Measurements from ENCODE around the gene TASL.
"Not testable (repeated sequence)": the region's sequence is repeated elsewhere in the genome, so short reads cannot be mapped to it uniquely, and the experiment has no call there.

Gene TASL

DNA sequence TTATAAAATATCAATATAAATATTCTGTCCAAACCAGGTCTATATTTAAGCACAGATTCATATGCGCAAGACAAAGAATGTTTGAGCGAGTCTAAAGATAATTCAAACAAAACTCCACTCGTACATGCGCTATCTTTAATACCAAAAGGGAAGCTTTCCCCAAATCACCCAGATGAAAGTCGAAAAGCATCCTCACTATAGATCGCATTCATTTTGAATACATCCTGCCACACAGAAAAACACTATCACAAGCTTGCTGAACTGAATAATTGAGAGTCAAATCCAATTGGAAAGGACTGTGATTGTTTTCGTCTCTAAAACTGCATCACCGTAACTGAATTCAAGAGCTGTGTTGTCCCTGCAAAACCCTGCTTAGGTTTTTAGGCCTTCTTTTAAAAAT lies 685 bp downstream of the TASL start:
- no peak for DNase-seq (ENCODE audit: low spot score)

DNA sequence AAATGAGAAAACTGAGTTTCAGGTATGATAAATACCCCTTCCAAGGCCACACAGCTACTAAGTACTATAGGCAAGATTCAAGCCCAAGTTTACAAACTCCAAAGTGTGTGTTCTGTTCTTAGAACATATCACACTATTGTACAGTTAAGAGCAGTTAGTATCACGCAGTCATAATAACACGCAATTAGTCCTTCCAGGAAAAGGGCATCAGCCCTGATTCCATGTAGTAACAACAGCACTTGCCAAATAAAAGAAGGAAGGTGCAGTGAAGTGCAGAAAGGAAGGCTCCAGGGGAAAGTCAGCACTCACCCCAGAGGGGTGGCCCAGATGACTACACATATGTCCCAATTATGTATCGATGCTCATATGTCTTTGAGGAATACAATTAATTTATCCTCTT lies 4.4 kb downstream of the TASL start:
- no peak for DNase-seq (ENCODE audit: low spot score)

DNA sequence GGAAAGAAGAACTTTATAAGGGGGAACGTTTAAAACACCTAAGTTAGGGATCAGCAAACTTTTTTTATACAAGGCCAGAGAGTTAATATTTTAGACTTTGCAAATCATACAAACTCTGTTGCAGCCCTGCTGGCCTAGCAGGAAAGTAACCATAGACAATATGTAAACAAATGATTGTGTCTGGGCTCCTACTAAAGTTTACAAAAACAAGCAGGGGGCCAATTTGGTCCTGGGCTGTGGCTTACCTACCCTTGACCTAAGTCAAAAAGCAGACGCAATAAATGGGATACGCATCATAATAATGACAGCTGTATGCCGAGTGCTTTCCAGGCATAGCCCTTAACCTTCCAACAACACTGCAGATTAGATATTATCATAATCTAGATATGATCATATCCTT lies 4.9 kb downstream of the TASL start:
- no peak for DNase-seq (ENCODE audit: low spot score)

DNA sequence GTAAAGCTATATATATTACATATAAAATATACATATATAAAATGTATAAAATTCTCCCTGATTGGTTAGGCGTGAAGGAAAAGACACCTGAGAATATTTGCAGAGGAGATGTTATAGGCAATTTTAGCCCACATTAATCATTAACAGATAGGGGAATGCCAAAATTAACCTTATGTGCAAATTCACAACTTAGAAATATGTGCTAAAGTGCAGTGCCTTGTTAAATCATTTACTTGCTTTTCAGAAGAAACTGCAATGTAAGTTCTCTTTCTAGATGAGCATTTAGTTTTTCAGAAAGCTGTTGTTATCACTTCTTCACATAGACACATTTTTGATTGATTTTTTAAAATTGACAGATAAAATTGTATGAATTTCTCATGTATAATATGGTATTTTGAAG lies 5.6 kb downstream of the TASL start:
- no peak for DNase-seq (ENCODE audit: low spot score)

DNA sequence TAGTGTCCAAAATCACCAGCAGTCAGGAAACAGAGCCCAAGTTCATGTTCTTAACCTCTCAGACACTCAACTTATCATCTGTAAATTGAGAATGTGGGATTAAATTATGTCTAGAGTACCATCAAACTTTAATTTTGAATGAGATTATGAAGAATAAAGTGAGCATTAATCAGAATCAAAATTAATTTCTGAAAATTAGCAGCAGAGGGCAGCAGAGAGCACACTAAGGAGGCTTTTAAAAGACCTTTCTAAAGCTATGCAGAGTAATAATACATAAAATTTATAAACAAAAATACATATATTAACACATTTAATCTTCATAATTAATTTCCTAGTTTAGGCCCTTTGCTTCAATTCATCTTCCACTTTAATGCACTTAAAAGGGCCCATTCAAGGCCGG lies 7.1 kb downstream of the TASL start:
- DNase-seq (ENCODE audit: low spot score) = no peak

DNA sequence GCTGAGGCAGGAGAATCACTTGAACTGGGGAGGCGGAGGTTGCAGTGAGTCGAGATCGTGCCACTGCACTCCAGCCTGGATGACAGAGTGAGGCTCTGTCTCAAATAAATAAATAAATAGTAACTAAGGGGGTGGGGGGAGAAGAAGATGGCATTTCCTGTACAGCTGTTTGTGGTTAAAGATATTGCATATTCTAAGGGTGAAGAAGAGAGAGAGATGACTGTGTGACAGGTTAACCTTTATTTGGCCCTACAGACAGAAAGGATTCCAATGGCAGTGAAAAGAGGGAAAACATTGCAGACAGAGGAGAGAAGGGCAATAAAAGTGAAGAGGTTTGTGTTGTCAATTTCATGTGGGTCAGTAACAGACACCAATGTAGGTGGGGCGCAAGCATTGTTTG lies 9.4 kb downstream of the TASL start:
- DNase-seq (ENCODE audit: low spot score) = no peak

DNA sequence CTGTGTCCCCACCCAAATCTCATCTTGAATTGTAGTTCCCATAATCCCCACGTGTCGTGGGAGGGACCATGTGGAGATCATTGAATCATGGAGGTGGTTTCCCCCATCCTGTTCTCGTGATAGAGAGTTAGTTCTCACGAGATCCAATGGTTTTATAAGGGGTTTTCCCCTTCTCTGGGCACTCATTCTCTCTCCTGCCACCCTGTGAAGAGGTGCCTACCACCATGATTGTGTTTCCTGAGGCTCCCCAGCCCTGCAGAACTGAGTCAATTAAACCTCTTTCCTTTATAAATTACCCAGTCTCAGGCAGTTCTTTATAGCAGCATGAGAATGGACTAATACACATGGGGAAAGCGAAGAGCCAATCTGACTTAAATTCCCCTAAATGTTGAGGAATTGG lies 14.5 kb downstream of the TASL start:
- not testable (repeated sequence) for DNase-seq (ENCODE audit: low spot score)

DNA sequence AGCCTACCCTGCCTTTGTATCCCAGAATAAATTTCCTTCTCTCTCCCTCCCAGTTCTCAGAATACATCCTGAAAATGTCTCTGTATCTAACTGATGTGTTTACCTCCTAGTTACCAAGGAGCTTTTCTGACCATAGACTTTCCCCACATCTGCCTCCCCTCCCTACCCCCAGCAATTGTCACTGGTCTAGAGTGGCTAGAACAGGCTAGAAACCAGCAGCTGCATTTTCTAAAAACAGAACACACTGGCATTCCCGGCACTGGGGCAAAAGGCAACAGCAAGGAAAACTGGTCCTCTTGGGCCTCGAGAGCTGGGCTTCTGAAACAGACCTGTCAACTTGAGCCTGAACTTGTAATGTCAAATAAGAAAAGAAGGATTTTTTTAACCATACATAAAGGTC lies 16.4 kb downstream of the TASL start:
- no peak for DNase-seq (ENCODE audit: low spot score)

DNA sequence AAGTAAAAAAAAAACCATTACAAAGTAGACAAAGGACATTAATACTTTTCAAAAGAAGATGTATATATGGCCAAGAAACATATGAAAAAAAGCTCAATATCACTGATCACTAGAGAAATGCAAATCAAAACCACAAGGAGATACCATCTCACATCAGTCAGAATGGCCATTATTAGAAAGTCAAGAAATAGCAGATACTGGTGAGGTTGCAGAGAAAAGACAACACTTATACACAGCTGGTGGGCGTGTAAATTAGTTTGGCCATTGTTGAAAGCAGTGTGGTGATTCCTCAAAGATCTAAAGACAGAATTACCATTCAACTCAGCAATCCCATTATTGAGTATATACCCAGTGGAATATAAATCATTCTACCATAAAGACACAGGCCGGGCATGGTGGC lies 39.3 kb downstream of the TASL start:
- no peak for DNase-seq (ENCODE audit: low spot score)

DNA sequence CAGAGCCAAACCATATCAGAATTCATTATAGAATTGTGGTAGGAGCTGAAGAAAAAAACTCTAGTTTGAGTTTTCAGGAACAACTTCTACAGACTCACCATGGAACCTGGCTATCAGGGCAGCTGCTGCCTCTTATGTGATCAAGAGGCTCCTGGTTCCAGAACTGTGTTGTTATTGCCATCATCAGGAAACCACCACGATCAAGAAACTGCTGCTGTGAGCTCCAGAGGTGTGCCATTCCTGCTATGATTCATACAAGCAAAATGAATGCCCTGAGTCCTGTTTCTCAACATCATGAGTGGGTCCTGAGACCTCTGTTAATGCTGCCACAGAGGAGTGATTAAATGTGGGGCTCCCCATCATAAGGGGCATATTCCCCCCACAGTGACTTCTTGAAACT lies 43.7 kb downstream of the TASL start:
- no peak for DNase-seq (ENCODE audit: low spot score)

DNA sequence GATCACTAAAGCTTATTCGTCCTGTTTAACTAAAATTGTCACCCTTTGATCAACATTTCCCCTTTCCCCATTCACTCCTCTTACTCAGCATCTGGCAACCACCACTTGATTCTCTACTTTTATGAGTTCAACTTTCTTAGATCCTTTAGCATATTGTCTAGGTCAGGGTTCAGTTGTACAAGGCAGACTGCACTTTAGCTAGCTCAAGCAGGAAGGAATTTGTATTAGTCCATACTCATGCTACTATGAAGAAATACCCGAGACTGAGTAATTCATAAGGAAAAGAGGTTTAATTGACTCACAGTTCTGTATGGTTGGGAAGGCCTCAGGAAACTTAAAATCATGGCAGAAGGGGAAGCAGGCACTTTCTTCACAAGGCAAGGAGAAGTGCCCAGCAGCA lies 44.3 kb downstream of the TASL start:
- no peak for DNase-seq (ENCODE audit: low spot score)

DNA sequence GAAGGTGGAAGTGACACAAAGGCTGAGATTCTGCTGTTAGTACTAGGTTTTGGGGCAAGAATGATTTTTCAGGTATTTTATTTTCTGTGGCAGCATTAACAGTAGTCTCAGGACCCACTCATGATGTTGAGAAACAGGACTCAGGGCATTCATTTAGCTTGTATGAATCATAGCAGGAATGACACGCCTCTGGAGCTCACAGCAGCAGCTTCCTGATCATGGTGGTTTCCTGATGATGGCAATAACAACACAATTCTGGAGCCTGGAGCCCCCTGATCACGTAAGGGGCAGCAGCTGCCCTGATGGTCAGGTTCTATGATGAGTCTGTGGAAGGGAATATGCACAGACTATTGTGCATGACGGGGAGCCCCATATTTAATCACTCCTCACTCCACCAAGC lies 47.0 kb downstream of the TASL start:
- no peak for DNase-seq (ENCODE audit: low spot score)

DNA sequence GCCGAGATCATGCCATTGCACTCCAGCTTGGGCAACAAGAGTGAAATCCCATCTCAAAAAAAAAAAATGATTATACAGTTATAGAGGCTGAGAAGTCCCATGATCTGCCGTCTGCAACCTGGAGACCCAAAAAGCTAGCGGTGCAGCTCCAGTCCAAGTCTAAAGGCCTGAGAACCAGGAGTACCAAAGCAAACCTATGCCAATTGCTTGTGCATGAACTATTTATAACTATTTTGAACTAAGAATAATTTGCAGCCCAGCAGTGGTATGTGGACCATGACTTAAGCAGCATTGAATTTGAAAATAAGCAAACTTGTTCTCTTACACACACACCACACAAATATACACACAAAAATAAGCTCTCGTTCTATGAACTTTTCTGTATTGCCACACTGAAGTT lies 51.8 kb downstream of the TASL start:
- DNase-seq (ENCODE audit: low spot score) = no peak

DNA sequence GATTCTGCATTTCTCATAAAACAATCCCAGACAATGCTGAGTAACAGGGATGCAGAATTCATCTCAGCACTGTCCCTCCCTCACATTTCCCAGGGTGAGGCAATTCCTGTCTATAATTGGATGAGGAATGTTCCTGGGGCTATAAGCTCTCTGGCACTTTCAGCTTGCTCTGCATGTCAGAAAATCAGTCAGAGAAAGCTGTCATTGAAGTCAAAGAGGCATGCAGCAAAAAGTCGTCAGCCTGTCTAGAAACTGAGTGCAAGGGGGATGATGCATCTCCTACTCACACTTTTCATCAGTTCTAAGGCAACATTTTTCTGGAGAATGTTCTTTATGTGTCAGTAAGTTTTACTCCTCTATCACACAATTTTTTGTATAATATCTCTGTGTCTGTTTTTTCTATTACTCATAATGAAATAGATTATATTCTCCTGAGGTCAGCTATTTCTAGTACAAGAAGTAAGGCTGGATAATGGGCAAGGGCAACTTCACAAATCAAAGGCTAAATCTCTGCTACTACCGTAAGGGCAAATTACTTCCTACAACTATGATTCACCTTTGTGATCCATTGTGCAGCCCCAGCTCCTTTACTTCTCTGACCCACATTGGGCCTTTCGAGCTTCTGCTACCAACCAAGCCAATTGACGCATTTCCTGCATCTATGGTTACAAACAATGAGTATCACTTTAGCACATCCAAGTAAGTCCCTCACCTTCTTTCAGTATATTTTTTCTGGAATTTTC lies 56.0 kb downstream of the TASL start:
- DNase-seq (ENCODE audit: low spot score) = no peak

DNA sequence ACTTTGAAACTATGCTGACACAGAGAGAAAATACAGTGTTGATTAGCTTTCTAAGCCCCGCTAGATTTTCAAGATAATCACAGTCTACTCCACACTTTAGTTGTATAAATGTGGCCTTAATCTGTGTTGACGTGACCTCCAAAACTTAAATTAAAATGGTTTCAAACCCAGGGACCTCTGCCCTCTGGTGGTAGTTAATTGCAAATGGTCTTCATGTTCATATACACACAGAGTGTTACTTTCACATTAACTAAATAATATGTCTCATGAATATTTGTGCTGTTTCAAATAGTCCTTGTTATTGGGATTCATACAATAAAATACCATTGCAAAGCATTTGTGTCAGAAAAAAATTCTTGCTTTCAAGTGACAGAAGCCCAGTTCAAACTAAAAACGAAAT lies 64.3 kb downstream of the TASL start:
- no peak for DNase-seq (ENCODE audit: low spot score)

Measured in Ammon's horn (tissue), 1 donor.